Right lung (tissue), 5 donors: Measurements from ENCODE around the gene DPYSL5. TPM values are rescaled to one million over a fixed set of nuclear protein-coding genes. Genes with fewer than 3 reads are reported as not detected.

Experiments used
- DNase-seq, 2 donors: peaks; one replicate each; pipeline ENCODE4 v3.0.0-alpha.2; 2013
- polyA plus RNA-seq, 5 donors: library from polyadenylated mRNA; unstranded; fragments of 120-200 nt; gene quantifications; one replicate each; pipeline versions ENCODE4 v1.2.1 to v1.2.3, GENCODE V29; 2013; ENCODE audit warnings: inconsistent platforms in 1 of 5, low replicate concordance in 1 of 5; ENCODE audit not compliant: insufficient read length in 5 of 5, insufficient read depth in 1 of 5

DPYSL5 gene
- polyA plus RNA-seq, 5 donors = 0.17 to 0.95 (median 0.27) TPM

DNA sequence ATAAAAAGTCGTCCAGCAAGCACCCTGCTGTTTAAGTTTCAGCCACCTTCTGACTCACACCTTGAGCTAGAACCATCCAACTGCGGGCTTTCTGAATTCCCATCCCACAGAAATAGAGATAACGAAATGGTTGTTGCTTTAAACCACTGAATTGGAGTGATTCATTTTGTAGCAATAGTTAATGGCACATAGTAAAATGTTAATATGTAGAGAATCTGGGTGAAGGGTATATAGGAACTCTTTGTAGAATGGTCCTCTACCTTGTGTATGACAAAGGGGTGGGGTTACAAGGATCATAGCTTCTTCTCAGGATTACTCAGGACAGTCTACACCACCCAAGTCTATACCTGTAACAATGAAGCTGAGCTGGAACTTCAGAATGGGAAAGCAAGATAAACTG is 120.1 kb downstream of the DPYSL5 start:
- no peak for DNase-seq

DNA sequence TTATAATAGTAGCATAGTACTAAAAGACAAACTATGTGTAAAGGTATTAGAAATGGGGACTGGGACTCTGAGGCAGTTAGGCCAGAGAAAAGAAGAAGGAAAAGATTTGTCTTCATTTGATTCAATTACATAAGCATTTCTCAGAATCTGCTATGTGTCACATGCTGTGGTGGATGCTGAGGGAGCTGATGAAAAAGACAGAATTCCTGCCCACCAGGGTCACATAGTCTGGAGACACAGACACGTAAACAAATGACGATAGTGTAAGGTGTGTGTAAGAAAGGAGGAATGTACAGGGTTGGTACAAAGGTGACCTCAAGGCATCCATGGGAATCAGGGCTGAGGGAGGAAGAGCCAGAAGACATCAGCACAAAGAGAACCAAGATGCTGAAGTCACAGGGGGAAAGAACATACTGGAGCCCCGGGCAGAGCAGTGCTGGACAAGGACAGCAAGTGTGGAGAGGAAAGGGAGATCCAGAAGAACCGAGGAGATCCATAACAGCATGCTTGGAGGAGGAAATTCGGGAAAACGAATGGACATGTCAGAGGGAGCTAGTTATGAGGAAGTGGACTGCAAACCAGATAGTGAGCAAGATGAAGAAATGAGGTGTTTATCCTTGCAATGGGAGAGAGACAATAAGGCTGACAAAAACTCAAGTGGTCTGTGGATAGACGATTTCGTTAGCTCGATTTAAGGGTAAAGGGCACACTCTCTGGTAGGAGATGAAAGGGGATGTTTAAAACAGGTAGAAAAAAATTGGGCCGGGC is 121.3 kb downstream of the DPYSL5 start:
- DNase-seq = no peak

DNA sequence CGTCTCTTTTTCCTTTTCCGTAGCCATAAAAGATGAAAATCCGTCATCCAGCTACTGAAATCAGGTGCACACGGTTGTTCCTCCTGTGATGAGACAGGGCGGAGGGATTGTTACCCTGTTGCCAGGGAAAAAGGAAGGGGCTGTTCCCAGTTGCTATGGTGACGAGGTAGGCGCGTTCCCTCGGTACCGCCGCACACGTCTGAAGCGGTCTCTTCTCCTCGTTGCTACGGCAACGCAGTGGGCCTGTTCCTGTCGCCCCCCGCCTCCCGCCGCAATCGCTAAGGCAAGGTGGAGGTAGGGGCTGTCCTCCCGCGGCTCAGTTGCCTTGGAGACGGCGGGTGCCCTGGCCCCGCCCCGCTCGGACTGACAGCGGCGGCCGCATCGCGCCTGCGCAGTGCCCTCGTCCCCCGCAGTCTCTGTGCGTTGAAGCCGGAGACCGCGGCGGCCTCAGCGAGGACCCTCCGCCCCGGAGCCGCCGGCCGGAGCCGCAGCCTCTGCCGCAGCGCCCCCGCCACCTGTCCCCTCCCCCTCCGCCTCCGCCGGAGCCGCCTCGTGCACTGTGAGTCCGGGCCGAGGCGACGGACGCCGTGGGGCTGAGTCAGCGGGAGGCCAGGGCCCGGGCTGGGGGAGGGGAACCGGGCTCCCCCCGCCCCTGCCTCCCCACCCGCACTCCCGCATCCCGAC is 122.5 kb downstream of the DPYSL5 start, which contains the start of gene MAPRE3:
Gene MAPRE3, plus strand, starts transcription at position 394 of the 684 bp plus-strand sequence. CDS start 51,582 bp downstream, outside the sequence.
- peak; percentile 71 to 77 for DNase-seq

DNA sequence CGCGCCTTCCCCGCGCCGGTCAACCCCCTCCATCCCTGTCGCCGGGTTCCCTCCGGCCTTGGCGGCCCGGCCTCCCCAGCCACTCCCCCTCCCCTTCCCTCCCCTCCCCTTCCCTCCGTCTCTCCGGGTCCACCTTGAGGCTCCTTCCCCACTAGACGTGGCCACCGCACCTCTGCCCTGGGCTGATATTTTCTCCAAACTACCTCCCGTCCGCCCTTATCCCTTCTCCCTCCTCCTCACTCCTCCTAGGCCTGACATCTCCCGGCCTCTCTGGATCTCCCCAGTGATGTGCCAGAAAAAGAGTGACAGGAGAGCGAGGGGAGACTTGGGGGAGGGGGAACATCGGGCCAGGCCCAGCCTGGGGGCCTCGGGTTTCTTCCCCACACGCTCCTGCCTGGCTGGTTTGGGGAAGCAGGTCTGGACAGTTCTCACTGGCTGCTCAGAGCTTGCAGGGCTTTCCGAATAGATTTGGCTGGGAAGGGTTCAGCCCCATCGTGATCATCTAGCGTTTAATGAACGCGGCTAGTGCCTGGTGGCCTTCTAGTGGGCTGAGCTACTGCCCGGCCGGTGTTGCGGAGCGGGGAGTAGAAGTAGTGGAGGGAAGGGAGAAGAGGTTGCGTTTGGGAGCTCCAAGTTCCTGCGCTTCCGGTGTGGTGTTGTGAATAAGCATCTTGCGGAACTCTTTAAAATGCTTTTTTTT is 123.1 kb downstream of the DPYSL5 start:
- DNase-seq = peak in 1 of 2 donors; percentile 11

DNA sequence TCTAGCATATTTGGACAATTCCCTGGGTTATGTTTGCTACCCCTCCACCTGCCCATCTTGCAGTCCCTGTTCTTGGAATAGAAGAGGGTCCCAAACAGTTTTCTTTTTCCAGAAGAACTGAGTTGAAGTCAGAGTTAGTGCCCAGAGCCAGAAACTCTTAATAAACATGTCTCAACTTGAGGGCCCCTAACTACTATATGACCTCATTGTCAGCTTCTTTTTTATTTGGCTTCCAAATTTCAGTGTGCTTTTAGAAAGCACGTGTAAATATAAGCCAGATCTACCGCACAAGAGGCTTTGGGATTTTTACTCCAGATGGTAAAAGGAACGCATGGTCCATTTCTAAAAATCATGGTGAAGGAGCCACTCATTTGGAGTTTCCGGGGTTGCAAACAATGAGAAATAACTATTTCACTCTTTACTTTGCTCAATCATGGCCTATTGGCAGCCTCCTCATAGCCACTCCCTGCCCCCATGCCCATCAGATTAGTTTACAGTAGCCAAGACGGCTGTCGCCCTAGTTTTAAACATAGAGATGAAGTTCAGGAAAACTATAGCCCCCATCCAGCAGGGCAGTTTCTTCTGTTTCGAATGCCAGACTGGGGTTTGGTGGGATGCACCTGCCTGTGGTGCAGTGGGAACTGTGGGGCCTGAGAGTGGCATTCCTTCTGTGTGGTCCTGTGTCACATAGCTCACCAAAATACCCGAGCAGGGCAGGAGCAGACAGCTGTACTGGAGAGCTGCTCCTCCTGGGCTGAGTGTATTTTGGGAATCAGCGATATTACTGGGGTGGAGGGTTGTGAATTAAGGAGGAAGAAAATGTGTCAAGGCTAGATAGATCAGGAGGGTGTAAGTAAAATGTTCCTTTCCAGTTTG is 124.2 kb downstream of the DPYSL5 start:
- DNase-seq = no peak

DNA sequence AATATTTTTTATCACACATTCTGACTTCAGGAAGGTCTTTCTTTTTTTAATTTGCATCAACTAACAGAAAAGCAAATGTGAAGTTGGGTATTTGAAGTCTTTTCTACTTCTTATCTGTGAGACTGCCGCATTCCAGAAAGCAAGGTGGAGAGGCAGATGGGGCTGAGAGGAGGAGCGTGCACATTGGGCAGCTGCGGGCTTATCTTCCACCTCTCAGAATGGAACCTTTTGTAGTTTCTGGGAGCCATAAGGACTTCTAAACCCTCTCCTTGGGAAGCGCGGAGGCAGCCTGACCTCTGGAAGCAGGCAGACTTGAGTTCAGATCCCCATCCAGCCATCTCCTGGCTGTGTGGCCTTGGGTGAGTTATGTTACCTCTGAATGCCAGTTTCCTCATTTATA is 126.4 kb downstream of the DPYSL5 start:
- DNase-seq = no peak

DNA sequence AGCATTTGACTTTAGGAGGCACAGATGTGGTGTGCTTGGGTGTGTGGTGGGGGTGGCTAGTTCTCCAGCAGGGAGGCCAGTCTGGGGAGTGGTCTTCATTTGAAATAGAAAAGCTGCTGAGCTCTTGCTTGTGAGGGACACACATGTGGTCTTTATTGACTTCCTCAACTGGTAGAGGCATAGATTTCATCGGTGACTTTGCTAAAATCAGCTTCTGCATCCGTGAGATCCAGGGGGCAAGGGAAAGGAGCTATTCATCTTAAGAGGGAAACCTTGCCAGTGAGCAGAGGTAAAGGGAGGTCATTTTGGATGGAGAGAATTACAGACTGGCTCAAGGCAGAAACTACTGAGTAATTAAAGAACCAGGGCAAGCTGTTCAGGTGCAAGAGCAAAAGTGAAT is 127.2 kb downstream of the DPYSL5 start:
- DNase-seq = no peak

DNA sequence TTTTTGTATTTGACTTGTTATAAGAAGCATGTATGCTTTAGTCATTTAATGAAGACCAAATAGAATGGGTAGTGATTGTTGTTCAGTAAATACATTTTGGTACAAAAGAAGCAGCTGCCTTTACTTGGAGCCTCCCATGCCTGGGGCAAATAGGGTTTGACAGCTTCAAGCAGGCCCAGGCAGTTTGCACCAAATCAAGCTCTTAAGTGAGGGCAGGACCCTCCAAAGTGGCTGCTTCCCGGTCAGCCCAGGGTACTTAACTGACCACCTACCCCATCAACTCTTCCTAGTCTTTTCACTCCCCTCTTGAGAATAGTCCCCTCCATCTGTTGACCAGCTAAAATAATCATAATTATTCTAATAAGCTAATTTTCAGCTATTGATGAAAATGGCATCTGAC is 127.7 kb downstream of the DPYSL5 start:
- DNase-seq = no peak

DNA sequence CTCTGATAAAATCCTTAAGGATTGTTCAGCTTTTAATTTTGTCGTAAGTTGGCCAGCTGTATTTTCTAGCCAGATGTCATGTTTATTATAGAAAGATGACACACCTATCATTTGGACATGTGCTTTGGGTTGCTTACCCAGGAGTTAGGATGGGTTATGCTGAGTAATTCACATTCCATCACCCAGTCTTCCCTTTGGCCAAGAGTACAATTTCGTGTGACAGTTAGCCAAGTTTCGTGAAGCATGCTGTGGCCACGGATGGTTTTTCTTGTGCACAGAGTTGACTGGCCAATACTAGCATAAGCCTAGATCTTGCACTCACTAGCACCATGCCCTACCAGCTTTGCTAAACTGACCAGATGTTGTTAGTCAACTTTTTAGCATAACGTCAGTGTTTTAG is 128.3 kb downstream of the DPYSL5 start:
- no peak for DNase-seq

DNA sequence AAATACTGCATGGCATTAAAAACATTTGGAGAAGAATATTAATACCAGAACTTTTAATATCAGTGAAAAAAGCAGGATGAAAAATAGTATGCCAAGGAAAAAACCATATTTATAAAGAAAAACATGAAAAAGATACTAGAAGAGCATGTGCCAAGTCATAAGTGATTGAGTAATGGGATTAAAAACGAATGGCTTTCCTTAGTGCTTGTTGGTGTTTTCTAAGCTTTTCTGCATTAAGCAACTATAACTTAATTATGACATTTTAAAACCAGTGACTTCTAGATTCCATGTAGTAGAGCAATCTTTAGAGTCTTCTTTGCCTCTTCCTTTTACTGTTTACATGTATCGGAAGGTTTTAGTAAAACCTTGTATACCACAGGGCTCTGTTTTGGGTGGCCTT is 129.1 kb downstream of the DPYSL5 start:
- no peak for DNase-seq

DNA sequence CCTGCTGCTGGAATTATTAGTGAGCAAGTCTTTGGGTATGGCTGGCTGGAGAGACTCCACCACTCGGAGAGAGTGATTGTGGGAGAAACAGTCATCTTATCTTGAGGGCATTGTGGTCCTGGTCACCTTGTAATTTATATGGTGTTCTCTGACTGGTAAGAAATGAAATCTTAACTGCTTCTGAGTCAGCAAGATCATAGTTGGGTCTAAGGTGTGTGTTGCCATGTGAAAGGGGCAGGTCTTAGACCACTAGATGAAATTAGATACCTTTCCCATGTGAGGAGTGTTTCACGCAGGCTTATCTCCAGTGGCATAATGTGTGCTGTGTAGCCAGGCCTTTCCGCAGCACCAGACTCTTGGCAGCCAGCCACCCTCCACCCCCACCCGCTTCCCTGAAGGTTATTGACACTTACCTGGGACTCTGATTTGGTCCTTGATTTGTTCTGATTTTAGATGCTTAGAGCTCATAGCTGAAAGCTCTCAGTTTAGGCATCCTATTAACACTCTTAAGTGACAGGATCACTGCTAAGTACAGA is 130.2 kb downstream of the DPYSL5 start:
- DNase-seq = peak in 1 of 2 donors; percentile 32

DNA sequence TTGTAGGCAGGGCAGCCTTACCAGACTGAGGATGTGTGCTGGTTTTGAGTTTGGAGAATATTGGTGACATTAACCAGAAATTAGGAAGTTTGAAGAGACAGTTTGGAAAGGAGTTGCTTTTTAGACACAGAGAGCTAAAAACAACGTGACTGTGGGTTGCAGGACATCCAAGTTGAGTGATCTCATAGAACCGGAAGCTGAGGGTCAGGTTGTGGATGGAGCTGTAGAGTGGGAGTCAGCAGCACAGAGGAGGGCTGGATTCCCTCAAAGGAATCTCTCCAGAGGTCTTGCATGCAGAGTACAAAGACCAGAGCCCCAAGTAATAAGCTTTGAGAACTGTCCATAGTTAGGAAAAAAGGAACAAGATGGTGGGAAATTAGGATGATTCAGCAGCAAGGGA is 131.8 kb downstream of the DPYSL5 start:
- DNase-seq = no peak

DNA sequence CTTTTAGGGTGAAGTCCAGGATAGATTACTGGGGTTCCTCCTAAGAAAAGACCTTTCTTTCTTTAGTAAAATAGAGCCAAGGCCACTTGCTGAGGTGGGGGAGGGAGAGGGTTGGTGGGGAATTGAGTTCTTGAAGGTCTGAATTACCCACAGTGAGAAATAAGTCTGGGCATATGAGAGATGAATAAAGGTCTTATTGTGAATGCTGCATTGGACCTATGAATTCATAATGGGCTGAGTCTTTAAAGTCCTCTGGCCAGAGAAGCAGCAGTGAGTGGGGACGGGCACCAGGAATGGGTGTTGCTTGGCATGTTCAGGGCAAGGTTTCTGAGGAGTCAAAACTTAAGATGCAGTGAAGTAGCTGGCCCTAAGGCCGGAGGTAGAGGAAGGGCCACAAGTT is 133.0 kb downstream of the DPYSL5 start:
- no peak for DNase-seq

DNA sequence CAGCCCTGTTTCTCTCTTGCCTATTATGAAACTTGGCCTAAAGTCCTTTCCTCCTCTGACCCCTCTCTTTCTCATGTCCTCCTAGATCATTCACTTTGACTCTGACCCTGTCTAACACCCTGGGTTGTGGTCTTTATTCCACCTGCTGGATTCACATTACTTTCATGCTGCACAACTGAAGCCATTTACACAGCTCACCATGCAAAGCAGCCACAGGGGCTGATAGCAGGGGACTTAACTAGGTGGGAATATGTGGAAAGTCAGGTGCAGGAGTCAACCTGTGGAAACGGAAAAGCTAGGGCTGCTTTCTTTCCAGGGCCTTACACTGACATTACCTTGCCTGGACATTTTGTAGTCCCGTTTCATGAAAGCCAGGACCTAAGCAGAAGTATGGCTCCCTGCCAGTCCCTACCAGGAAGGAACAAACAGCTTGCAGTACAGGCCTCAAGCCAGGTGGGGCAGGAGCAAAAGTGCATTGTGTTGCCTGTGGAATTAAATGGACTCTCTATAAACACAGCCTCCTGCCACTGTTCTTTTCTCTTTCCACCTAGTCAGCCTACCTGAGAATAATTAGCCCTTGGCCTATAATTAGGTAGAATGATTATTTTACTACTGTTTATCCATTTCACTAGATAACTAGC is 134.3 kb downstream of the DPYSL5 start:
- DNase-seq = peak in 1 of 2 donors; percentile 26

DNA sequence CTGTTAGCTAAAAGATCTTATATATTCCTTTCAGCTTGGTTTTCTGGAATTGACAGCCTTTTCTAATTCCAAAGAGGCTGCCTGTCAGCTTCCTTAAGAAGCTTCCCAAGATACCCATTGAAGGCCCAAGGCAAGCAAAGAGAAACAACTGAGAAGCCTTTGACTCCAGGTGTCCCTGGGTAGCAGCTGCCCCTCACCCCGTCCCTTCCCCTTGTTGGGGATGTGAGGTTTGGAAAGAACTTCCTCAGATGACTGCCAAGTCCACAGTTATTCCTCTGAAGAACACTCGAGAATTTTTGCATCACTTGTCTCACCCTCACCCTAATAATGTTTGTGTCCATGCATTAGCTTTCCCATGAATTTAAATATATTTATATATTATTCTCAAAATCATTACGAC is 135.8 kb downstream of the DPYSL5 start:
- DNase-seq = no peak

DNA sequence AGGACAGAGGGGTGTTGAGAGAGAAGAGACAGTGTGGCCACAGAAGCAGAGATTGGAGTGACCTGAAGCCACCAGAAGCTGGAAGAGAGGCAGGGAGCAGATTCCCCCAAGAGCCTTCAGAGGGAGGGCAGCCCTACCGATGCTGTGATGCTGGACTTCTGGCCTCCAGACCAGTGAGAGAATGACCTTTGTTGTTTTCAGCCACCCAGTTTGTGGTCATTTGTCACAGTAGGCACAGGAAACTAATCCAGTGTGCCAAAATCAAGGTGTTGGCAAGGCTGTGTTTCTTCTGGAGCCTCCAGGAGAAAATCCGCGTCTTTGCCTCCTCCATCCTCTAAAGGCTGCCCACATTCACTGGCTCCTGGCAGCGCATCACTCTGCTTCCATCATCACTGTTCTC is 137.9 kb downstream of the DPYSL5 start:
- DNase-seq = no peak

DNA sequence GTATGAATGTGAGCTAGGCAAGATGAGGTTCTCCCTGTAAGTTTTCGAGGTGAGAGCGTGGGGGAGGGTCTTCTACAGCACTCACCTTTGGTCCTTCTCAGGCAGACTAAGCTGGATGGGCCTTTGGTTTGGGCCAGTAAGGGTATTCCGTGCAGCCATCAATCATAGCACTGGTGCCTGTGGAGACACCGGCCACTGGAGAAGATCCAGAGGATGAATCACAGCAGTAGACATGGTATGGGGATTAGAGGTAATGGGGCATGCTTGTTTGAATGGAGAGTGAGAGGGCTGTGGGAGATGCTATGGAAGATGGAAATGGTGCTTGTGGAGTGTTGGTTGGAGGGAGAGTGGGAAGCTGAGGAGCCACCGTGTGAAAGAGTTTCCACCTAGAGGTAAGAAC is 138.6 kb downstream of the DPYSL5 start:
- DNase-seq = no peak

DNA sequence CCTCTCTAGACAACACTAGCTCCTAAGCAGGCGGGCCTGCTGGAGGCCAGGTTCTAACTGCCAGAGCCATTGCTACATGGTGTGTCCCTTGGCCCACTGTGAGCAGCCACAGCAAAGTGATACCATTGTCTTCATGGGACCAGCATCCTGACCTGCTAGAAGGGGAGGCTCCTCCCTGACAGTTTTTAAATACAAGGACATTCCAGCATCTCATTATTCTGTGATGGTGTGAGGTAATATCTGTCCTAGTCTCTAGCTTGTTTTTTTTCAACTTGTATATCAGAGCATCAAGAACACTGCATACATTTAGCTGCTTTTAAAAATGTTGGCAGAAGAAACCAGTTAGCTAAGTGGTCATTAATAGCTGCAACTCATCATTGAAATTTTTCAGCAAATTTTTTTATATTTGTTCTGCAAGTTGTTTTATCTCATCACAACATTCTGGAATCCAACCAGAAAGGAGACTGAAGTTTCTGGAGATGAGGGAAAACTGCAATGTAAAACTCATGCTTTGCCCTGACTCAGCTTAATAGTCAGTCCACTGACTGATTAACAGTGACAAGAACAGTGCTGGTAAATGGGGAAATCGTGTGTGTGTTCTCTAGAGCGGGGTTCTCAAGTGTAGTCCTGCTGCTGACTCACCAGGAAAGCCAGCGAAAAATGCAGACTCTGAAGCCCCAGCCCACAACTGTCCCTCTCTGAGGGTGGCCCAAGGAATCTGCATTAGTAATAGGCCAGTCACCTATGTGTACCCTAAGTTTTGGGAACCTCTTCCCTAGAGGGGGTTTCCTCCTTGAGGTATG is 140.3 kb downstream of the DPYSL5 start:
- DNase-seq = peak in 1 of 2 donors; percentile 22

DNA sequence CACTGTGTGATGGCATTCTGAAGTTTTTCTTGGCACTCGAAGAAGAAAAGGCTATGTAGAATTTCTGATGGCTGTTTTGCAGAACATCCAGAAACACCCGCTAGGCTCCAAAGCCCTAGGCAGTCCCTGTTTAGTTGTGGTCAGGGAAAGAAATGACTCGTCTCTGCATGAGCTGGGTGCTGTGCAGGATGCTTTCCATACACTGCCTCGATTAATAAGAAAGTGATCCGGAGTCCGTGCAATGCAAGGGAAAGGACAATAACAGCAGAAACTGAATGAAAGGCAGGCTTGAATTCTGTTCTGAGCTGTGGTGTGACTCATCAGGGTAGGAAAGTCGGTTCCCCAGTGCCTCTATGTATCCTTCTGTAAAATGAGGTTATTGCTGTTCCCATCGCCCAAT is 141.2 kb downstream of the DPYSL5 start:
- no peak for DNase-seq

DNA sequence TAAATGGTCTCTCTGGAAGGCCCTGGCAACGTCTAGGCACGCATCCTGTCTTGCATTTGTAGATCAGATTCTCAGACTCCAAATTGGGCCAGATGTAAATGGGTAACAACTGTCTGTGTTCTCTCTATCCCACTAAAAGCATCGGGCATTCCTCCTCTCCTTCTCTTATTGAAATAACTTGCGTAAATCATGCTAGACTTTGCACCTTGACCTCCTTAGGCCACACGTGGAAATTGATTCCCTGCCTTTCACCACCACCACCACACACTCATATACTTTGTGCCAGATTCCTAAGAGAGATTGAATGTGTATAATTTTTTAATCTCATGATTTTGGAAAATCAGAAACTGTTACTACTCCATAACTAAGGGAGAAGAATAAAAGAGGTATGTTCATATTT is 143.8 kb downstream of the DPYSL5 start:
- DNase-seq = no peak
